Ascending aorta (tissue), 2 donors: Measurements from ENCODE around the gene MCM3AP. TPM values are rescaled to one million over a fixed set of nuclear protein-coding genes. Genes with fewer than 3 reads are reported as not detected.

Experiments used
- DNase-seq, 2 donors: peaks; one replicate each; pipeline ENCODE4 v3.0.0-alpha.2; 2019; ENCODE audit warnings: low spot score in 2 of 2
- H3K27ac ChIP-seq, 2 donors: fragments of 200-600 bp; sonication (generic); one replicate each; pipeline ENCODE4 v1.5.1; 2016 to 2017; ENCODE audit warnings: mild to moderate bottlenecking in 1 of 2
- H3K27me3 ChIP-seq: fragments of 200-600 bp; sonication (generic); one replicate; pipeline ENCODE4 v1.5.1; 2017
- H3K36me3 ChIP-seq, 2 donors: fragments of 200-600 bp; sonication (generic); one replicate each; pipeline ENCODE4 v1.5.1; 2016
- H3K4me1 ChIP-seq, 2 donors: fragments of 200-600 bp; sonication (generic); one replicate each; pipeline ENCODE4 v1.5.1; 2016 to 2017; ENCODE audit warnings: mild to moderate bottlenecking in 1 of 2
- H3K4me3 ChIP-seq, 2 donors: fragments of 200-600 bp; sonication (generic); one replicate each; pipeline ENCODE4 v1.5.1; 2016 to 2017; ENCODE audit warnings: mild to moderate bottlenecking in 1 of 2
- H3K9me3 ChIP-seq, 2 donors: fragments of 200-600 bp; sonication (generic); one replicate each; pipeline ENCODE4 v1.5.1; 2016
- intact Hi-C: fragments of 100-400 bp; cut with DNase I; formaldehyde crosslinking; loops from one replicate; pipeline ENCODE4 v1.15.1; 2023
- total RNA-seq: library from RNA; depleted of rRNA; stranded (reverse); fragments of >200 nt; gene quantifications from one replicate; pipeline ENCODE4 v1.1.0, GENCODE V29; 2016
- TF ChIP-seq, protein P1 (sequence below), 3 experiments: fragments of 200-600 bp in 2 of 3; fragments of 450-650 bp in 1 of 3; sonication (generic) in 2 of 3; IDR thresholded peaks; one replicate each; pipeline ENCODE4 v1.5.1; 2016 to 2019; ENCODE audit warnings: antibody characterized with exemption in 3 of 3, mild to moderate bottlenecking in 1 of 3, moderate library complexity in 1 of 3

The MCM3AP gene
- total RNA-seq, 1 donor from 2014 or later: 121 TPM

DNA sequence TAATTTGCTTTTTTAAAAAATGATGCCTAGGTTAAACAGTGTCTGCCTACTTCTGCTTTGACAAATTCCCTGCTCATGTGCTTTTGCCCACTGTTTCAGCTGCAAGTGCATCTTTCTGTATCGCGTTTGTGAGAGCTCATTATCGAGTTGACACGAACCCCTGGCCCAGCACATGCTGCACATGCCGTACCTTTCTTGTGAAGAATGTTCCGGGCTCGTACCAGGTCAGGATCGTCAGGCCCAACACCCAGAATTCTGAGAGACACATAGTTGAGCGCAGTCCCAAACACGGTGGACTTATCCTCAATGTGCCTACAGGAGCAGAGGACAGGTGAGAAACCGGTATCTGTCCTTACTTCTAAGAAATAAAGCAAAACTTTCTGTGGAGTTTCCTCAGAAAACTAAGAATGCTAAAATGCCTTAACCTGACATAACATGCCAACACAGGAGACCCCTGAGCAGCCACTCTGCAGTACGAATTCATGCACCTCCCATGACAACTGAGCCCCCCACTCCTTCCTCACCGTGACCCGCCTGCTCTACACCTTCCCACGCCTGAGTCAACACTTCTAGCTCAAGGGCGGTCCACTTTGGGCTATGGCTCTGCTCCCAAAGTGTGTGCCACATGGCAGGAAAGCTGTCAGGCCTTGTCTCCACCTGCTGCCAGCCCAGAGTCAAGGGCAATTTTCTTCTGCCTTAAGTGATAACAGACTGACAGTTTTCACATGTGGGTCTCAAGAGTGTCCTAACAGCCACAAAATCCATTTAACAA lies 63.6 kb downstream of the MCM3AP start:
- intact Hi-C loops: no loop called here
- no peak overlapping the region for H3K4me3 ChIP-seq
- H3K36me3 ChIP-seq: peaks cover 28 to 53% of the 10 kb centered on the region in 2 donors
- TF ChIP-seq, protein P1, sequence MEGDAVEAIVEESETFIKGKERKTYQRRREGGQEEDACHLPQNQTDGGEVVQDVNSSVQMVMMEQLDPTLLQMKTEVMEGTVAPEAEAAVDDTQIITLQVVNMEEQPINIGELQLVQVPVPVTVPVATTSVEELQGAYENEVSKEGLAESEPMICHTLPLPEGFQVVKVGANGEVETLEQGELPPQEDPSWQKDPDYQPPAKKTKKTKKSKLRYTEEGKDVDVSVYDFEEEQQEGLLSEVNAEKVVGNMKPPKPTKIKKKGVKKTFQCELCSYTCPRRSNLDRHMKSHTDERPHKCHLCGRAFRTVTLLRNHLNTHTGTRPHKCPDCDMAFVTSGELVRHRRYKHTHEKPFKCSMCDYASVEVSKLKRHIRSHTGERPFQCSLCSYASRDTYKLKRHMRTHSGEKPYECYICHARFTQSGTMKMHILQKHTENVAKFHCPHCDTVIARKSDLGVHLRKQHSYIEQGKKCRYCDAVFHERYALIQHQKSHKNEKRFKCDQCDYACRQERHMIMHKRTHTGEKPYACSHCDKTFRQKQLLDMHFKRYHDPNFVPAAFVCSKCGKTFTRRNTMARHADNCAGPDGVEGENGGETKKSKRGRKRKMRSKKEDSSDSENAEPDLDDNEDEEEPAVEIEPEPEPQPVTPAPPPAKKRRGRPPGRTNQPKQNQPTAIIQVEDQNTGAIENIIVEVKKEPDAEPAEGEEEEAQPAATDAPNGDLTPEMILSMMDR (IDR thresholded peaks at IDR 0.05): no peak
- no peak for DNase-seq
- H3K4me1 ChIP-seq: peaks cover 6 to 11% of the 10 kb centered on the region in 2 donors
- H3K9me3 ChIP-seq: no peaks in the 10 kb centered on the region
- H3K27me3 ChIP-seq: no peaks in the 10 kb centered on the region
- H3K27ac ChIP-seq: no peak overlapping the region

DNA sequence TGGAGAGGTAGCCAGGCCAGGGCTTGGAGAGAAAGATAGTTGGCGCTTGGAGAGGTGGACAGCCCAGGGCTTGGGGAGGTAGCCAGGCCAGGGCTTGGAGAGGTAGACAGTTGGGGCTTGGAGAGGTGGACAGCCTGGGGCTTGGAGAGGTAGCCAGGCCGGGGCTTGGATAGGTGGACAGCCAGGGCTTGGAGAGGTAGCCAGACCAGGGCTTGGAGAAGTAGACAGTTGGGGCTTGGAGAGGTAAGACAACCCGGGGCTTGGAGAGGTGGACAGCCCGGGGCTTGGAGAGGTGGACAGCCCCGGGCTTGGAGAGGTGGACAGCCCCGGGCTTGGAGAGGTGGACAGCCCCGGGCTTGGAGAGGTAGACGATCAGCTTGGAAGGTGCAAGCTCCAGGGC lies 64.6 kb downstream of the MCM3AP start:
- H3K27me3 ChIP-seq: no peaks in the 10 kb centered on the region
- no peak for DNase-seq
- intact Hi-C loops: no loop called here
- no peak overlapping the region for H3K4me3 ChIP-seq
- H3K27ac ChIP-seq: no peak overlapping the region
- H3K36me3 ChIP-seq: peaks cover 35 to 63% of the 10 kb centered on the region in 2 donors
- TF ChIP-seq, protein P1 (IDR thresholded peaks at IDR 0.05): no peak
- no peaks in the 10 kb centered on the region for H3K9me3 ChIP-seq
- peaks cover under 1 to 2% of the 10 kb centered on the region in 2 donors for H3K4me1 ChIP-seq

DNA sequence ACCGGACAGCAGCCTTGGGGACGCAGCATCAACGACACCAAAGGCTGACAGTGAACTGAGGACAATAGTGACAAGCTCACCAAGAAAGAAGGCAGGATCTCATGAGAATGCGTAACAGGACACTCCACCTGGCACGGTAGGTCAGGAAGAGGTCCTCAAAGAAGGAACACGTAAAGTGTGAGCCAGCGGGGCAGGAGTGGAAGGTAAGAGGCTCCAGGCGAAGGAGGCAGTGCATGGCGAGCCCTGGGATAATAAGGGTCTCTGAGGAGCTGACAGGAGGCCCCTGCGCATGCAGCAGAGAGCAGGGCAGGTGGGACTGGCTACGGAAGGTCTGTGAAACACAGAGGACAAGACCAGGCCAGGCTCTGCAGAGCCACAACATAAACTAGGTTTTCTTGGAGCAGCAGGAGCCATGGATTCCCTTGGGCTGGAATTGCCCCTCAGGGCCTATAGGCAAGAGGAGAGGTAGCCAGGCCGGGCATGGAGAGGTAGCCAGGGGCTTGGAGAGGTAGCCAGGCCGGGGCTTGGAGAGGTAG lies 65.1 kb downstream of the MCM3AP start:
- intact Hi-C loops: no loop called here
- TF ChIP-seq, protein P1 (IDR thresholded peaks at IDR 0.05): no peak
- no peaks in the 10 kb centered on the region for H3K27me3 ChIP-seq

DNA sequence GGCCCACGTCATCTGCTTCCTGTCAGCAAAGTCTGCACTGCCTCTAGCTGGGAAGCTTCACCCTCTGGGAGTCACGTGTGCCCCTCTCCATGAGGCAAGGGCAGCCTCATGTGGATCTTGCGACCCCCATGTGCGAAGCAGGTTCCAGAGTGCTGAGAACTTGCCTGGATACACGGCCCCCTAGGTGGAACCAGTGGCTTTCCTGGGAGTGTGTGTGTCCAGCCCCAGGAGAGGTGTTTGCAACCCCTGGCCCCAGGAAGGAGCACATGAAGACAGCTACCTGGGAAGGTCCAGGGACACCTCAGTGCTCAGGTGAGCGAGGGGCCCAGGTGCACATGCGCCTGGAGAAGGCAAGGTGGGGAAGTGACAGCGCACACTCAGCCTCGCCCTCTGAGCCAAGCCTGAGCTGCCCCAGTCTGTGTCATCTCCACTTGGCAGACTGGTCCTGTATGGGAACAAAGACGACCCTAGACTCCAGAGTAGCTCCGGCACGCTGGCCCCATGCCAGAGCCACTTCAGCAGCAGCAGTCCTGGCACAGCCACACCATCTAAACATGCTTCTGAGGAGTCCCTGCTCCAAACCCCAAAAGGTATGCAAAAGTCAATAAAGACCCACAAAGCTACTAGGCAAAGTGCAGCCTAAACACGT lies 65.7 kb downstream of the MCM3AP start:
- no peaks in the 10 kb centered on the region for H3K27me3 ChIP-seq
- intact Hi-C loops: no loop called here
- no peak overlapping the region for H3K27ac ChIP-seq
- H3K36me3 ChIP-seq: peaks cover 45 to 74% of the 10 kb centered on the region in 2 donors
- no peaks in the 10 kb centered on the region for H3K4me1 ChIP-seq
- no peak overlapping the region for H3K4me3 ChIP-seq
- DNase-seq: no peak
- no peaks in the 10 kb centered on the region for H3K9me3 ChIP-seq
- TF ChIP-seq, protein P1 (IDR thresholded peaks at IDR 0.05): no peak

More for the DNA sequence above, 65.1 kb downstream of the MCM3AP start:
- Histone ChIP-seq H3K4me1 (no peaks in the 10 kb centered on the region), H3K36me3 (peaks cover 40 to 68% of the 10 kb centered on the region in 2 donors), H3K27ac (no peak overlapping the region), H3K9me3 (no peaks in the 10 kb centered on the region), H3K4me3 (no peak overlapping the region)
- DNase-seq: no peak

DNA sequence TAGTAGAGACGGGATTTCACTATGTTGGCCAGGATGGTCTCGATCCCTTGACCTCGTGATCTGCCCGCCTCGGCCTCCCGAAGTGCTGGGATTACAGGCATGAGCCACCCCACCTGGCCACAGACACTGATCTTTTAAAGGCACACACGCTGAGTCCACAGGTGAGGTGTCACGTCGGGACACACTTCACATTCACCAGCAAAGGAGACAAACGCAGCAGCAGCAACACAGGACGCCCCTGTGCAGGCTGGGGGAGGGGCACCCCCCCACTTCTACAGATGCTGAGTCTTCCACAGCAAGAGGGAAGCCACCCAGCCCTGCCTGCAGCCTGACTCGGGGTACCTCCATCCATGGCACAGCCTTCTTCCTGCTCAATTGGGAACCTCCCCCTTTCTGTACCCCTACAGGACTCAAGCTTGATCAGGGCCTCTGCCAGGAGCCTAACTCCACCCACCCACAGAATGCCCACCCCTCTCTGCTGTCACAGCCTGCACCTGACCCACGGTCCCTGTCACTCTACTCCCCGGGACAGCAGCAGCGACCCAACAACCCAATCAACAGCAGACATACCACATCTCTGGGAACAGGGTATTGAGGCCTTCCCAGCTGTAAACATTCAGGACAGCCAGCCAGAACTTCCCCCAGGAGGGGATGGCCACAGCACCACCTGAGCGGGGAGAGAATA lies 66.4 kb downstream of the MCM3AP start:
- Histone ChIP-seq H3K36me3 (peaks cover 49 to 81% of the 10 kb centered on the region in 2 donors), H3K4me1 (no peaks in the 10 kb centered on the region), H3K27me3 (no peaks in the 10 kb centered on the region), H3K4me3 (no peak overlapping the region), H3K9me3 (no peaks in the 10 kb centered on the region), H3K27ac (no peak overlapping the region)
- no peak for DNase-seq
- TF ChIP-seq, protein P1 (IDR thresholded peaks at IDR 0.05): no peak
- intact Hi-C loops: no loop called here
